ENCODE measurements around the gene ELL2. TPM values are rescaled to one million over a fixed set of nuclear protein-coding genes. Genes with fewer than 3 reads are reported as not detected.

Gene ELL2
- total and polyA plus RNA-seq, 9 of the 15 experiments (the other 6 are each of a cell fraction or from before 2014, with no cell fraction given): 4.3 to 18.3 (median 14.5) TPM

GRCh38 chr5:95961617-95962474 lies at the start of gene ELL2 (continued):
- TF ChIP-seq HDAC8 (tag; IDR thresholded peaks at IDR 0.05) (no peak), CBX8 (IDR thresholded peaks at IDR 0.05; ENCODE audit: borderline replicate concordance, extremely low read depth, low read depth, low read length, poor library complexity, severe bottlenecking) (no peak), ZNF347 (CRISPR knock-in tag; IDR thresholded peaks at IDR 0.05; ENCODE audit: low read depth) (no peak), E2F6 (IDR thresholded peaks at IDR 0.05; ENCODE audit: borderline replicate concordance in 1 of 2, extremely low read depth in 1 of 2, insufficient read depth in 1 of 2, insufficient read length in 1 of 2, low read depth in 1 of 2, low read length in 1 of 2, poor library complexity in 1 of 2, severe bottlenecking in 1 of 2) (peak in 1 of 2 experiments; percentile 33), ZNF699 (CRISPR knock-in tag; IDR thresholded peaks at IDR 0.05; ENCODE audit: insufficient replicate concordance) (no peak), MEIS2 (IDR thresholded peaks at IDR 0.05; ENCODE audit: partially characterized antibody) (peak; percentile 63), HEY1 (CRISPR knock-in tag; IDR thresholded peaks at IDR 0.05; ENCODE audit: borderline replicate concordance) (no peak), PREB (CRISPR knock-in tag; IDR thresholded peaks at IDR 0.05) (no peak), ZFP1 (CRISPR knock-in tag; IDR thresholded peaks at IDR 0.05) (no peak), CC2D1A (IDR thresholded peaks at IDR 0.05) (peak; percentile 99), MCM5 (IDR thresholded peaks at IDR 0.05; ENCODE audit: low read depth) (no peak), HMGN3 (IDR thresholded peaks at IDR 0.05; ENCODE audit: borderline replicate concordance, extremely low read depth, insufficient read length, low read depth, low read length) (no peak), HNRNPK (IDR thresholded peaks at IDR 0.05; ENCODE audit: low read depth, low read length, poor library complexity, severe bottlenecking) (no peak), ZNF165 (CRISPR knock-in tag; IDR thresholded peaks at IDR 0.05; ENCODE audit: borderline replicate concordance) (no peak)
- TF ChIP-seq, protein P1, sequence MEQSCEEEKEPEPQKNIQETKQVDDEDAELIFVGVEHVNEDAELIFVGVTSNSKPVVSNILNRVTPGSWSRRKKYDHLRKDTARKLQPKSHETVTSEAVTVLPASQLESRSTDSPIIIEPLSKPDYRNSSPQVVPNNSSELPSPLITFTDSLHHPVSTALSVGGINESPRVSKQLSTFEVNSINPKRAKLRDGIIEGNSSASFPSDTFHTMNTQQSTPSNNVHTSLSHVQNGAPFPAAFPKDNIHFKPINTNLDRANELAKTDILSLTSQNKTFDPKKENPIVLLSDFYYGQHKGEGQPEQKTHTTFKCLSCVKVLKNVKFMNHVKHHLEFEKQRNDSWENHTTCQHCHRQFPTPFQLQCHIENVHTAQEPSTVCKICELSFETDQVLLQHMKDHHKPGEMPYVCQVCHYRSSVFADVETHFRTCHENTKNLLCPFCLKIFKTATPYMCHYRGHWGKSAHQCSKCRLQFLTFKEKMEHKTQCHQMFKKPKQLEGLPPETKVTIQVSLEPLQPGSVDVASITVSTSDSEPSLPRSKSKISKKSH (CRISPR knock-in tag; IDR thresholded peaks at IDR 0.05): no peak
- TF ChIP-seq, protein P2, sequence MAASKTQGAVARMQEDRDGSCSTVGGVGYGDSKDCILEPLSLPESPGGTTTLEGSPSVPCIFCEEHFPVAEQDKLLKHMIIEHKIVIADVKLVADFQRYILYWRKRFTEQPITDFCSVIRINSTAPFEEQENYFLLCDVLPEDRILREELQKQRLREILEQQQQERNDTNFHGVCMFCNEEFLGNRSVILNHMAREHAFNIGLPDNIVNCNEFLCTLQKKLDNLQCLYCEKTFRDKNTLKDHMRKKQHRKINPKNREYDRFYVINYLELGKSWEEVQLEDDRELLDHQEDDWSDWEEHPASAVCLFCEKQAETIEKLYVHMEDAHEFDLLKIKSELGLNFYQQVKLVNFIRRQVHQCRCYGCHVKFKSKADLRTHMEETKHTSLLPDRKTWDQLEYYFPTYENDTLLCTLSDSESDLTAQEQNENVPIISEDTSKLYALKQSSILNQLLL (CRISPR knock-in tag; IDR thresholded peaks at IDR 0.05; ENCODE audit: borderline replicate concordance): no peak
- TF ChIP-seq, protein P3, sequence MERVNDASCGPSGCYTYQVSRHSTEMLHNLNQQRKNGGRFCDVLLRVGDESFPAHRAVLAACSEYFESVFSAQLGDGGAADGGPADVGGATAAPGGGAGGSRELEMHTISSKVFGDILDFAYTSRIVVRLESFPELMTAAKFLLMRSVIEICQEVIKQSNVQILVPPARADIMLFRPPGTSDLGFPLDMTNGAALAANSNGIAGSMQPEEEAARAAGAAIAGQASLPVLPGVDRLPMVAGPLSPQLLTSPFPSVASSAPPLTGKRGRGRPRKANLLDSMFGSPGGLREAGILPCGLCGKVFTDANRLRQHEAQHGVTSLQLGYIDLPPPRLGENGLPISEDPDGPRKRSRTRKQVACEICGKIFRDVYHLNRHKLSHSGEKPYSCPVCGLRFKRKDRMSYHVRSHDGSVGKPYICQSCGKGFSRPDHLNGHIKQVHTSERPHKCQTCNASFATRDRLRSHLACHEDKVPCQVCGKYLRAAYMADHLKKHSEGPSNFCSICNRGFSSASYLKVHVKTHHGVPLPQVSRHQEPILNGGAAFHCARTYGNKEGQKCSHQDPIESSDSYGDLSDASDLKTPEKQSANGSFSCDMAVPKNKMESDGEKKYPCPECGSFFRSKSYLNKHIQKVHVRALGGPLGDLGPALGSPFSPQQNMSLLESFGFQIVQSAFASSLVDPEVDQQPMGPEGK (CRISPR knock-in tag; IDR thresholded peaks at IDR 0.05; ENCODE audit: borderline replicate concordance): no peak

All from K562 (cell line).